Vagina (tissue), 2 donors: ENCODE measurements around the gene STX1A. TPM values are rescaled to one million over a fixed set of nuclear protein-coding genes. Genes with fewer than 3 reads are reported as not detected.

Source experiments
- DNase-seq, 2 donors: peaks; one replicate each; pipeline ENCODE4 v3.0.0-alpha.2; 2017; ENCODE audit errors: extremely low spot score in 2 of 2
- H3K27ac ChIP-seq: fragments of 200-600 bp; sonication (generic); one replicate; pipeline ENCODE4 v1.5.1; 2019
- H3K27me3 ChIP-seq: fragments of 200-600 bp; sonication (generic); one replicate; pipeline ENCODE4 v1.5.1; 2019
- H3K36me3 ChIP-seq, 2 donors: fragments of 200-600 bp; sonication (generic); one replicate each; pipeline ENCODE4 v1.5.1; 2017 to 2019
- H3K4me1 ChIP-seq: fragments of 200-600 bp; sonication (generic); one replicate; pipeline ENCODE4 v1.5.1; 2019
- H3K4me3 ChIP-seq, 2 donors: fragments of 200-600 bp; sonication (generic); 1 replicate in 1 of 2; 2 replicates in 1 of 2; pipeline ENCODE4 v1.5.1; 2016 to 2019
- H3K9me3 ChIP-seq: fragments of 200-600 bp; sonication (generic); one replicate; pipeline ENCODE4 v1.5.1; 2019
- POLR2A ChIP-seq, 2 donors: fragments of 450-650 bp; IDR thresholded peaks; one replicate each; pipeline ENCODE4 v1.6.1; 2017; ENCODE audit warnings: antibody characterized with exemption in 2 of 2, mild to moderate bottlenecking in 2 of 2, moderate library complexity in 2 of 2
- POLR2AphosphoS5 ChIP-seq, 2 donors: sonication (generic); formaldehyde crosslinking; IDR thresholded peaks; one replicate each; pipeline ENCODE4 v1.9.0; 2017; ENCODE audit warnings: antibody characterized with exemption in 2 of 2, mild to moderate bottlenecking in 2 of 2, low read depth in 1 of 2; ENCODE audit not compliant: insufficient read depth in 1 of 2
- intact Hi-C: fragments of 100-400 bp; cut with DNase I; formaldehyde crosslinking; loops from one replicate; pipeline ENCODE4 v1.15.1; 2023
- total RNA-seq: library from RNA; depleted of rRNA; stranded (reverse); fragments of >200 nt; gene quantifications from one replicate; pipeline ENCODE4 v1.2.3, GENCODE V29; 2016
- TF ChIP-seq, protein P1 (sequence below), 3 experiments: fragments of 450-650 bp in 2 of 3; fragments of 200-600 bp in 1 of 3; sonication (generic) in 1 of 3; IDR thresholded peaks; one replicate each; pipeline ENCODE4 v1.5.1; 2017 to 2019; ENCODE audit warnings: antibody characterized with exemption in 3 of 3, mild to moderate bottlenecking in 2 of 3, moderate library complexity in 2 of 3

Gene STX1A
- total RNA-seq, 1 donor from 2014 or later = 17.2 TPM

DNA sequence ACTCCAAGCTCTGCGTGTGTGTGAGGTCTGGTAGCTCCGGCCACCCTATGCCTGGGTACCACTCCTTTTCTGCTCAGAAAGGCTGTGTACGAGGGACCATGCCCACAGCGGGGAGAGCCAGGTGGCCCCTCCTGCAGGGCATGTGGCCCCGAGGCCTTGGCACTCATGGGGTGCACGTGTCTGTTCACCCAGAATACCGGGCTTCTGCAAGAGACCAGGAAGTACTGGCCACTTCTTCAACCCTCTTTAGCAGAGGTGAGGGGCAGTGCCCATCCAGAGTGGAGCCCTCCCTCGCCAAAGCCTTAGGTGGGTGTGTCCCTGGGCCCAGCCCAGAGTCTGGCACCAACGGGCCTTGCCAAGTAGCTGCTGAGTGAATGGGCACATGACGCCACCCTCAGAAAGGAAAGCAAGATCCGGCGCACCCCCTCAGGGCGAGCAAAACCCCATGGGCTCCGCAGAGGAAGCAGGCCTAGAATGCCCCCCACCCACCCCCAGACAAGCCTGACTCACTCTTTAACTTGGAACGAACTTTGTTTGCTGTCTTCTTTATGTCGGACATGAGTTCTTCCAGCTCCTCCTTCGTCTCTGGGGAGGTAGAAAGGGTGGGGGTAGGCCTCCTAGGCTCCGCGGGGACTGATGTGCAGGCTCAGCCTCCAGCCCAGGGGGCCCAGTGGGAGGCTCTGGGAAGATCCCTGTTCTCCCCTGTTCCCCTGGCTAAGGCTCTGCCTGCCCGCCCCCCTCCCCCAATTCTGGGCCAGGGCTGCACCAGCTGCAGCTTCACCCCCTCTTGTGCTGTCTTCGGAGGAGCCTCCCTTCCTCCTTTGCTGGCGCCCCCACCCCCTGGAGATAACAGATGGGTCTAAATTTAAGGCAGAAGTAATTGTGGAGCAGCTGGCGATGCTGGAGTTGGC is 14.6 kb downstream of the STX1A start:
- DNase-seq = no peak
- H3K36me3 ChIP-seq = no peaks in the 10 kb centered on the region
- intact Hi-C loops = no loop called here

DNA sequence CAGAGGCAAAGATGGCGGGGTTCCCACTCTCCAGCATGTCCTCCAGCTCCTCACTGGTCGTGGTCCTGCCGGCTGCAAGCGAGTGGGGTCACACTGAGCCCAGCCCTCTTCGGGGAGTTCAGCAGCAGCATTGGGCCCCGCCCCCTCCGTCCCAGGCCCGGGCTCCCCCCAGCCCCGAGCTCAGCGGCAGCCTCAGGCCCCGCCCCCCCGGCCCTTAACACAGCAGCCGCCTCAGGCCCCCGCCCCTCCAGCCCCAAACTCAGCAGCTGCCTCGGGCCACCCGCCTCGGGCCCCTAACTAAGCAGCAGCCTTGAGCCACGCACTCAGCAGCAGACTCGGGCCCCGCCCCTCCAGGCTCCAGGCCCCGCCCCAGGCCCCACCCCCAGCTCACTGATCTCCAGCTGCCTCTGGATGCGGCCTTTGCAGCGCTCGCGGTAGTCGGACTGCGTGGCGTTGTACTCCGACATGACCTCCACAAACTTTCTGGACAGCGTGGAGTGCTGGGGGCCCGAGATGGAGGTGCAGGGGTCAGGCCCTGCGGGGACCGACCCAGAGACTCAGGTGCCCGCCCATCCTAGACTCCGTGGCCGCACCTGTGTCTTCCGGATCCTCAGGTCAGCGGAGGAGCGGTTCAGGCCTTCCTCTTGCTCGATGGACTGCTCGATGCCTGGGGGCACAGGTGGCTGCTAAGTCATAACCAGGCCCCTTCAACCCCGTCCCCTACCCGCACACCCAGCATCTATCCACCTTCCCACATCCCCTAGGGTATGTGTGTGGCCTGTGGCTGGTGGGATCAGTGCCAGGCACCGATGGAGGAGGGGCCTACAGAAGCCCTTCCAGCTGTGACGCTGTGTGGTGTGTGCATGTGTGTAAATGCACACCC is 15.5 kb downstream of the STX1A start:
- H3K36me3 ChIP-seq = peaks cover 0 to 3% of the 10 kb centered on the region in 2 donors
- no peaks in the 10 kb centered on the region for H3K27me3 ChIP-seq
- peaks cover 36% of the 10 kb centered on the region for H3K4me1 ChIP-seq
- DNase-seq = no peak
- H3K4me3 ChIP-seq = peak overlapping the region in 1 of 2 donors; percentile 15
- intact Hi-C loops = no loop called here
- TF ChIP-seq POLR2AphosphoS5 (IDR thresholded peaks at IDR 0.05; ENCODE audit: insufficient read depth in 1 of 2, low read depth in 1 of 2) (peak in 1 of 2 donors; percentile 34), POLR2A (IDR thresholded peaks at IDR 0.05) (no peak)
- TF ChIP-seq, protein P1, sequence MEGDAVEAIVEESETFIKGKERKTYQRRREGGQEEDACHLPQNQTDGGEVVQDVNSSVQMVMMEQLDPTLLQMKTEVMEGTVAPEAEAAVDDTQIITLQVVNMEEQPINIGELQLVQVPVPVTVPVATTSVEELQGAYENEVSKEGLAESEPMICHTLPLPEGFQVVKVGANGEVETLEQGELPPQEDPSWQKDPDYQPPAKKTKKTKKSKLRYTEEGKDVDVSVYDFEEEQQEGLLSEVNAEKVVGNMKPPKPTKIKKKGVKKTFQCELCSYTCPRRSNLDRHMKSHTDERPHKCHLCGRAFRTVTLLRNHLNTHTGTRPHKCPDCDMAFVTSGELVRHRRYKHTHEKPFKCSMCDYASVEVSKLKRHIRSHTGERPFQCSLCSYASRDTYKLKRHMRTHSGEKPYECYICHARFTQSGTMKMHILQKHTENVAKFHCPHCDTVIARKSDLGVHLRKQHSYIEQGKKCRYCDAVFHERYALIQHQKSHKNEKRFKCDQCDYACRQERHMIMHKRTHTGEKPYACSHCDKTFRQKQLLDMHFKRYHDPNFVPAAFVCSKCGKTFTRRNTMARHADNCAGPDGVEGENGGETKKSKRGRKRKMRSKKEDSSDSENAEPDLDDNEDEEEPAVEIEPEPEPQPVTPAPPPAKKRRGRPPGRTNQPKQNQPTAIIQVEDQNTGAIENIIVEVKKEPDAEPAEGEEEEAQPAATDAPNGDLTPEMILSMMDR (IDR thresholded peaks at IDR 0.05) = no peak
- H3K9me3 ChIP-seq = no peaks in the 10 kb centered on the region
- H3K27ac ChIP-seq = peak overlapping the region; percentile 55

More for the DNA sequence above, 14.6 kb downstream of the STX1A start:
- H3K4me3 ChIP-seq = no peak overlapping the region
- no peaks in the 10 kb centered on the region for H3K9me3 ChIP-seq
- H3K27ac ChIP-seq = peak overlapping the region; percentile 55
- H3K27me3 ChIP-seq = no peaks in the 10 kb centered on the region
- peaks cover 36% of the 10 kb centered on the region for H3K4me1 ChIP-seq
- no peak for TF ChIP-seq POLR2AphosphoS5 (IDR thresholded peaks at IDR 0.05; ENCODE audit: insufficient read depth in 1 of 2, low read depth in 1 of 2)
- no peak for TF ChIP-seq POLR2A (IDR thresholded peaks at IDR 0.05)
- TF ChIP-seq, protein P1 (IDR thresholded peaks at IDR 0.05) = no peak

DNA sequence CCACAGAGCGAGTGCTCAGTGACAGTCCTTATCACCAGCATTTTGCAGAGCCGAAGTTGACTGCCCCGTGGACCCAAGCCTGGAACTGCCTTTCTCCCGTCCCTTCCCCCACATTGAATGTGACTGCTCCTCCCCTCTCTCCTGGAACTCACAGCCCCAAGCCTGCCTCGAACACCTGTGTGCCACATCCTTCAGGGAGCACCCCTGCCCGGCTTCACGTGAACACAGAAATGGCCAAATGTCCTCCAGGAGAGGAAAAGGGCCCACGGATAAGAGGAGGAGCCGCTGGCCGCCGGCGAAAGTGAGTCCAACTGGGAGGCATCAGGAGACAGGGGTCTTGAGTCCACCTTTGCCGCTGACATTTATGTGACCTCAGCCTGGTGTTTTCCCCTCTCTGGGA is 16.2 kb downstream of the STX1A start:
- DNase-seq = no peak
- Histone ChIP-seq H3K36me3 (peaks cover 0 to 10% of the 10 kb centered on the region in 2 donors), H3K4me1 (peaks cover 36% of the 10 kb centered on the region), H3K9me3 (no peaks in the 10 kb centered on the region), H3K4me3 (no peak overlapping the region), H3K27ac (peak overlapping the region; percentile 55), H3K27me3 (no peaks in the 10 kb centered on the region)
- intact Hi-C loops = no loop called here
- no peak for TF ChIP-seq POLR2A (IDR thresholded peaks at IDR 0.05)
- TF ChIP-seq, protein P1 (IDR thresholded peaks at IDR 0.05) = no peak
- no peak for TF ChIP-seq POLR2AphosphoS5 (IDR thresholded peaks at IDR 0.05; ENCODE audit: insufficient read depth in 1 of 2, low read depth in 1 of 2)

DNA sequence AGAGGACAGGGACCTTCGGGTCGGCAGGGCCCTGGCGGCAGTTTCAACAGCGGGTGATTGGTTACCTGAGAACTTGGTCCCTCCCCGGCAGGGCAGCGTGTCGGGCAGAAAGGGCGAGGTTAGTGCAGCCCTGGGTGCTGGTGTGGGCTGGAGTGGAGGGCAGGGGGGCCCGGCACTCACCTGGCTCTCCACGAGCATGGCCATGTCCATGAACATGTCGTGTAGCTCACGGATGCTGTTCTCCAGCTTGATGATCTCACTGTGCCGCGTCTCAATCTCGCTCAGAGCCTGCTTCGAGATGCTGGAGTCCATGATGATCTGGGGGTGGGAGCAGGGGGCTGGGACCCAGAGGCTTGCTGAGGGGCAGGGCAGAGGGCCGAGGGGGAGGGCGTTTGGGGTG is 16.8 kb downstream of the STX1A start:
- peaks cover 36% of the 10 kb centered on the region for H3K4me1 ChIP-seq
- intact Hi-C loops = no loop called here
- no peak overlapping the region for H3K27ac ChIP-seq
- H3K4me3 ChIP-seq = no peak overlapping the region
- no peaks in the 10 kb centered on the region for H3K27me3 ChIP-seq
- peaks cover 0 to 15% of the 10 kb centered on the region in 2 donors for H3K36me3 ChIP-seq
- no peaks in the 10 kb centered on the region for H3K9me3 ChIP-seq
- no peak for TF ChIP-seq POLR2AphosphoS5 (IDR thresholded peaks at IDR 0.05; ENCODE audit: insufficient read depth in 1 of 2, low read depth in 1 of 2)
- TF ChIP-seq, protein P1 (IDR thresholded peaks at IDR 0.05) = no peak
- TF ChIP-seq POLR2A (IDR thresholded peaks at IDR 0.05) = no peak
- no peak for DNase-seq
